ENCODE data around the gene SPOP. TPM values are rescaled to one million over a fixed set of nuclear protein-coding genes. Genes with fewer than 3 reads are reported as not detected.

The SPOP gene
- total and polyA plus RNA-seq, 2 experiments from 2014 or later = 51.2 to 65.7 TPM

DNA sequence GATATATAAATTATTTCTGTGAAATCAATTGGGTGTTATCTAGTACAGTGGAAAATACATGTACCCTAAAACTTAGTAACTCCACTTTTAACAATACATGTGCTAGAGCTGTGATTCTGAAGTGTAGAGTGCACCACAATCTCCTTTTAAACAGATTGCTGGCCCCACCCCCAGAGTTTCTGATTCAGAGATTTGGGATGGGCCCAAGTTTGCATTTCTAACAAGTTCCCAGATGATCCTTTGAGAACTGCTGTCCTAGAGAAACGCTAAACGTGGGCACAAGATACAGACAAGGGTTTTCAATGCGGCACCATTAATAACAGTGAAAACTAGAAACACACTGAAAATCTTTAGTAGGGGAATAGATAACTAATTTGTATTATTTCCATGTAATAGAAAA is 53.0 kb downstream of the SPOP start:
- TF ChIP-seq EZH2phosphoT487 (IDR thresholded peaks at IDR 0.05; ENCODE audit: low read depth, severe bottlenecking, unreplicated experiment) = no peak
- TF ChIP-seq CTCF (IDR thresholded peaks at IDR 0.05; ENCODE audit: poor library complexity) = no peak
- no peak for TF ChIP-seq EZH2 (IDR thresholded peaks at IDR 0.05; ENCODE audit: borderline replicate concordance)
- no peak overlapping the region for H3K27ac ChIP-seq

GRCh38 chr17:49621946-49622529 is 55.9 kb downstream of the SPOP start:
- no peaks in the 10 kb centered on the region for H3K9me2 ChIP-seq (replicated peaks; ENCODE audit: insufficient read depth)
- H3K36me3 ChIP-seq (replicated peaks; ENCODE audit: insufficient read depth, low read depth) = no peaks in the 10 kb centered on the region
- H3K4me2 ChIP-seq = no peak overlapping the region
- no peak for DNase-seq (ENCODE audit: low spot score)
- H2AFZ ChIP-seq = no peak overlapping the region
- H3K9me3 ChIP-seq (ENCODE audit: low read depth) = no peaks in the 10 kb centered on the region
- H3K4me3 ChIP-seq = no peak overlapping the region
- H3K4me1 ChIP-seq (ENCODE audit: insufficient read depth) = peaks cover 7% of the 10 kb centered on the region
- TF ChIP-seq CTCF (IDR thresholded peaks at IDR 0.05; ENCODE audit: poor library complexity) (no peak), EZH2phosphoT487 (IDR thresholded peaks at IDR 0.05; ENCODE audit: low read depth, severe bottlenecking, unreplicated experiment) (no peak), EZH2 (IDR thresholded peaks at IDR 0.05; ENCODE audit: borderline replicate concordance) (no peak)
- no peak overlapping the region for H3K27ac ChIP-seq
- H3K79me2 ChIP-seq = peaks cover 36% of the 10 kb centered on the region
- no peaks in the 10 kb centered on the region for H3K27me3 ChIP-seq
- whole genome bisulfite sequencing (ENCODE audit: low lambda C conversion rate, missing lambda C conversion rate) = 89% methylated on average over 2 of the region's 2 CpGs
- no peaks in the 10 kb centered on the region for H4K20me1 ChIP-seq (ENCODE audit: insufficient read depth, poor library complexity, severe bottlenecking)

More for the DNA sequence above, 53.0 kb downstream of the SPOP start:
- 83% methylated on average over 3 of the region's 3 CpGs for WGBS (ENCODE audit: low lambda C conversion rate, missing lambda C conversion rate)
- Histone ChIP-seq H3K36me3 (replicated peaks; ENCODE audit: insufficient read depth, low read depth) (no peaks in the 10 kb centered on the region), H3K79me2 (peaks cover 61% of the 10 kb centered on the region), H3K4me2 (no peak overlapping the region), H3K4me3 (no peak overlapping the region), H2AFZ (no peak overlapping the region), H3K4me1 (ENCODE audit: insufficient read depth) (peaks cover 5% of the 10 kb centered on the region), H3K27me3 (no peaks in the 10 kb centered on the region), H3K9me2 (replicated peaks; ENCODE audit: insufficient read depth) (no peaks in the 10 kb centered on the region), H3K9me3 (ENCODE audit: low read depth) (no peaks in the 10 kb centered on the region), H4K20me1 (ENCODE audit: insufficient read depth, poor library complexity, severe bottlenecking) (peaks cover 9% of the 10 kb centered on the region)
- DNase-seq (ENCODE audit: low spot score) = no peak

GRCh38 chr17:49621420-49621819 is 56.5 kb downstream of the SPOP start:
- H4K20me1 ChIP-seq (ENCODE audit: insufficient read depth, poor library complexity, severe bottlenecking) = no peaks in the 10 kb centered on the region
- no peaks in the 10 kb centered on the region for H3K36me3 ChIP-seq (replicated peaks; ENCODE audit: insufficient read depth, low read depth)
- no peaks in the 10 kb centered on the region for H3K9me2 ChIP-seq (replicated peaks; ENCODE audit: insufficient read depth)
- no peak overlapping the region for H3K4me2 ChIP-seq
- no peak overlapping the region for H3K27ac ChIP-seq
- H3K4me1 ChIP-seq (ENCODE audit: insufficient read depth) = peaks cover 7% of the 10 kb centered on the region
- H3K79me2 ChIP-seq = peaks cover 35% of the 10 kb centered on the region
- H3K9me3 ChIP-seq (ENCODE audit: low read depth) = no peaks in the 10 kb centered on the region
- TF ChIP-seq CTCF (IDR thresholded peaks at IDR 0.05; ENCODE audit: poor library complexity) (no peak), EZH2phosphoT487 (IDR thresholded peaks at IDR 0.05; ENCODE audit: low read depth, severe bottlenecking, unreplicated experiment) (no peak), EZH2 (IDR thresholded peaks at IDR 0.05; ENCODE audit: borderline replicate concordance) (no peak)
- no peak overlapping the region for H3K4me3 ChIP-seq
- H2AFZ ChIP-seq = no peak overlapping the region
- H3K27me3 ChIP-seq = no peaks in the 10 kb centered on the region
- DNase-seq (ENCODE audit: low spot score) = no peak
